A549 (cell line): Measurements from ENCODE around the gene ADORA2B. TPM values are rescaled to one million over a fixed set of nuclear protein-coding genes. Genes with fewer than 3 reads are reported as not detected.
A peak's percentile ranks its signal among the peaks of the same experiment; 100 is the strongest.

Source experiments
- ATAC-seq, 2 experiments: fragments of 200-7000 bp in 1 of 2; fragments of >200 bp in 1 of 2; cut with Nextera tagmentation in 1 of 2; cut with Tn5 transposase in 1 of 2; 3 replicates each; pipeline versions ENCODE4 v1.8.0 to v1.9.1; 2018 to 2020; ENCODE audit warnings: mild to moderate bottlenecking in 1 of 2, moderate library complexity in 1 of 2
- CTCF ChIA-PET: fragments of 300-600 bp; sonication (Branson Sonifier 250); formaldehyde crosslinking; extraction: SDS; loops from one replicate; lab custom pipeline; 2021; ENCODE audit warnings: antibody characterized with exemption, inconsistent platforms; lab: Yijun Ruan, JAX
- POLR2A ChIA-PET: fragments of 350-600 bp; formaldehyde crosslinking; extraction: SDS; loops from one replicate; lab custom pipeline; 2021; ENCODE audit warnings: antibody characterized with exemption, inconsistent platforms; lab: Yijun Ruan, JAX
- DNase-seq, 2 experiments: peaks; one replicate each; pipeline versions ENCODE4 v3.0.0 to v3.0.0-alpha.2; 2011 to 2016; ENCODE audit warnings: low read depth in 1 of 2, low spot score in 1 of 2
- FAIRE-seq: peaks from 2 replicates; lab custom pipeline; 2011; peaks lifted over from hg19 to GRCh38; lab: Jason Lieb, UNC
- H3K27ac ChIP-seq, 2 experiments: fragments of >200 bp; sonication (Bioruptor Twin); formaldehyde crosslinking; 3 replicates each; pipeline ENCODE4 v1.5.1; 2016 to 2017
- H3K4me1 ChIP-seq: fragments of >200 bp; sonication (Bioruptor Twin); formaldehyde crosslinking; 3 replicates; pipeline ENCODE4 v1.6.1; 2016
- H3K4me2 ChIP-seq: fragments of >200 bp; sonication (Bioruptor Twin); formaldehyde crosslinking; 3 replicates; pipeline ENCODE4 v1.6.1; 2016
- H3K4me3 ChIP-seq: fragments of >200 bp; sonication (Bioruptor Twin); formaldehyde crosslinking; 3 replicates; pipeline ENCODE4 v1.5.1; 2016
- H3K9me3 ChIP-seq: fragments of >200 bp; sonication (Bioruptor Twin); formaldehyde crosslinking; 3 replicates; pipeline ENCODE4 v1.6.1; 2016
- ATOH8 ChIP-seq: fragments of 250-450 bp; sonication (Bioruptor Pico); IDR thresholded peaks from 2 replicates; pipeline ENCODE4 v1.5.0; 2020; ENCODE audit warnings: low read depth, mild to moderate bottlenecking, moderate library complexity
- CBX2 ChIP-seq: fragments of 200-600 bp; sonication (generic); IDR thresholded peaks from 2 replicates; pipeline ENCODE4 v1.6.1; 2016; ENCODE audit warnings: low read depth, mild to moderate bottlenecking, borderline replicate concordance
- CHD2 ChIP-seq: fragments of 150-350 bp; IDR thresholded peaks from 2 replicates; pipeline ENCODE4 v1.6.1; 2014; ENCODE audit warnings: low read length; ENCODE audit not compliant: partially characterized antibody
- EP300 ChIP-seq, 2 experiments: fragments of >200 bp; sonication (Bioruptor Twin); formaldehyde crosslinking; IDR thresholded peaks; 2 replicates in 1 of 2; 3 replicates in 1 of 2; pipeline ENCODE4 v1.6.1; 2016 to 2017
- FOSB ChIP-seq: fragments of 250-450 bp; sonication (Bioruptor Pico); IDR thresholded peaks from 2 replicates; pipeline ENCODE4 v1.5.0; 2020; ENCODE audit warnings: mild to moderate bottlenecking, moderate library complexity
- FOSL2 ChIP-seq, 2 experiments: fragments of 450-650 bp in 1 of 2; fragments of >200 bp in 1 of 2; sonication (Bioruptor Twin) in 1 of 2; formaldehyde crosslinking; IDR thresholded peaks; 2 replicates each; pipeline versions ENCODE4 v1.5.0 to v1.6.1; 2016 to 2020; ENCODE audit warnings: mild to moderate bottlenecking in 1 of 2, moderate library complexity in 1 of 2
- HMGXB4 ChIP-seq: fragments of 250-450 bp; sonication (Bioruptor Pico); IDR thresholded peaks from 2 replicates; pipeline ENCODE4 v1.5.0; 2021; ENCODE audit warnings: mild to moderate bottlenecking, moderate library complexity, borderline replicate concordance
- HOXA7 ChIP-seq: fragments of 250-450 bp; sonication (Bioruptor Pico); IDR thresholded peaks from 2 replicates; pipeline ENCODE4 v1.5.0; 2020; ENCODE audit warnings: mild to moderate bottlenecking, moderate library complexity
- JUNB ChIP-seq: fragments of >200 bp; sonication (Bioruptor Twin); formaldehyde crosslinking; IDR thresholded peaks from 2 replicates; pipeline ENCODE4 v1.6.1; 2016
- MAFK ChIP-seq: fragments of 450-650 bp; IDR thresholded peaks from 2 replicates; pipeline ENCODE4 v1.6.1; 2014; ENCODE audit not compliant: partially characterized antibody
- NFE2L2 ChIP-seq: fragments of 150-350 bp; conservative IDR thresholded peaks from 2 replicates; pipeline ENCODE4 v1.6.1; 2014; ENCODE audit warnings: low read length
- NPAS2 ChIP-seq: fragments of 250-450 bp; sonication (Bioruptor Pico); IDR thresholded peaks from 2 replicates; pipeline ENCODE4 v1.8.0; 2022; ENCODE audit warnings: mild to moderate bottlenecking, moderate library complexity, borderline replicate concordance
- NR3C1 ChIP-seq: fragments of >200 bp; sonication (Bioruptor Twin); formaldehyde crosslinking; IDR thresholded peaks from 3 replicates; pipeline ENCODE4 v1.6.1; 2017
- PHF8 ChIP-seq: fragments of 200-600 bp; sonication (generic); IDR thresholded peaks from 2 replicates; pipeline ENCODE4 v1.6.1; 2016; ENCODE audit warnings: low read depth, mild to moderate bottlenecking, antibody characterized with exemption, moderate library complexity, borderline replicate concordance
- RARB ChIP-seq: fragments of 250-450 bp; sonication (Bioruptor Pico); IDR thresholded peaks from 2 replicates; pipeline ENCODE4 v1.8.0; 2021; ENCODE audit warnings: mild to moderate bottlenecking, moderate library complexity
- RCOR1 ChIP-seq: fragments of 150-350 bp; IDR thresholded peaks from 2 replicates; pipeline ENCODE4 v1.6.1; 2014; ENCODE audit warnings: antibody characterized with exemption, low read length, low read depth
- RNF2 ChIP-seq: fragments of 200-600 bp; sonication (generic); IDR thresholded peaks from 2 replicates; pipeline ENCODE4 v1.6.1; 2016; ENCODE audit warnings: low read depth, mild to moderate bottlenecking, antibody characterized with exemption, moderate library complexity, borderline replicate concordance
- TP53 ChIP-seq: fragments of 250-450 bp; sonication (Bioruptor Pico); IDR thresholded peaks from 2 replicates; pipeline ENCODE4 v1.5.0; 2021; ENCODE audit warnings: mild to moderate bottlenecking, moderate library complexity
- ZC3H11A ChIP-seq: fragments of 450-650 bp; IDR thresholded peaks from 2 replicates; pipeline ENCODE4 v1.6.1; 2014; ENCODE audit warnings: antibody characterized with exemption, mild to moderate bottlenecking
- ZNF302 ChIP-seq: fragments of 250-450 bp; sonication (Bioruptor Pico); IDR thresholded peaks from 2 replicates; pipeline ENCODE4 v1.9.0; 2021; ENCODE audit warnings: inconsistent platforms, mild to moderate bottlenecking, moderate library complexity
- ZSCAN20 ChIP-seq: fragments of 250-450 bp; sonication (Bioruptor Pico); IDR thresholded peaks from 2 replicates; pipeline ENCODE4 v1.8.0; 2022; ENCODE audit warnings: mild to moderate bottlenecking, moderate library complexity
- whole genome bisulfite sequencing: methylation state at CpG from one replicate; pipeline ENCODE4 v1.1.6; 2017; ENCODE audit errors: missing lambda C conversion rate; 5-methylcytosine and 5-hydroxymethylcytosine counted together
- polyA plus RNA-seq, 4 experiments: library from polyadenylated mRNA; depleted of rRNA in 3 of 4; stranded (reverse); fragments of >200 nt; fragmentation: RNase III in 1 of 4; extraction: RNeasy Plus Mini Kit Qiagen cat#74134 plus additional on column Dnase treatment in 1 of 4; gene quantifications; 2 replicates in 3 of 4; 3 replicates in 1 of 4; pipeline ENCODE4 v1.2.3, GENCODE V29; 2011 to 2017

ADORA2B gene
- polyA plus RNA-seq, 2 of the 4 experiments (the other 2 are of a cell fraction), result 5.7 to 10.2 TPM

GRCh38 chr17:15955793-15956541 is 11.0 kb downstream of the ADORA2B start:
- 79% methylated on average over 14 of the region's 14 CpGs for WGBS
- ChIA-PET POLR2A (no interaction called here), CTCF (interaction anchor here (8.2 kb wide), 1 partner anchor 11 kb away, joined by 72 read pairs; the partner anchor contains the start of gene ADORA2B)
- peak overlapping the region in 1 of 2 experiments; percentile 36; a peak in 1 of 6 replicates for H3K27ac ChIP-seq
- no peak overlapping the region for H3K4me3 ChIP-seq
- H3K4me1 ChIP-seq, result peaks cover 34% of the 10 kb centered on the region
- FAIRE-seq, result no peak
- H3K4me2 ChIP-seq, result no peak overlapping the region
- ATAC-seq, result no peak
- no peak for TF ChIP-seq NR3C1
- no peak for TF ChIP-seq EP300 (IDR thresholded peaks at IDR 0.05)
- TF ChIP-seq ZNF302 (CRISPR knock-in tag), result no peak
- no peak for TF ChIP-seq RCOR1
- TF ChIP-seq ZC3H11A, result no peak
- no peak for TF ChIP-seq HOXA7
- TF ChIP-seq NFE2L2, result no peak
- TF ChIP-seq CHD2, result no peak
- TF ChIP-seq RARB (CRISPR knock-in tag), result no peak
- no peak for TF ChIP-seq JUNB
- TF ChIP-seq RNF2, result no peak
- no peak for TF ChIP-seq PHF8
- no peak for TF ChIP-seq CBX2
- TF ChIP-seq TP53 (CRISPR knock-in tag), result no peak
- no peak for TF ChIP-seq FOSB
- no peak for TF ChIP-seq ATOH8 (CRISPR knock-in tag)
- TF ChIP-seq ZSCAN20 (CRISPR knock-in tag), result no peak
- no peak for TF ChIP-seq HMGXB4
- DNase-seq, result no peak
- no peaks in the 10 kb centered on the region for H3K9me3 ChIP-seq

- H3K9me3 ChIP-seq, result no peaks in the 10 kb centered on the region
- no peak overlapping the region for H3K4me2 ChIP-seq
- ATAC-seq (no peak), FAIRE-seq (no peak), DNase-seq (no peak)
- POLR2A ChIA-PET, result no interaction called here
- TF ChIP-seq FOSL2 (IDR thresholded peaks at IDR 0.05) (no peak), FOSL2 (CRISPR knock-in tag; IDR thresholded peaks at IDR 0.05) (0 out of 2 replicates have a peak, but pooled peaks have one; percentile 4), MAFK (peak; percentile 3), NPAS2 (CRISPR knock-in tag) (no peak)
- H3K4me3 ChIP-seq, result no peak overlapping the region
- CTCF ChIA-PET, result interaction anchor here (1.9 to 8.2 kb wide), 2 partner anchors 12 to 42 kb away, joined by 6 to 72 read pairs; partner anchors contain the start of genes ADORA2B, TTC19 and ZSWIM7
- 82% methylated on average over 6 of the region's 6 CpGs for WGBS
- H3K4me1 ChIP-seq, result peaks cover 38% of the 10 kb centered on the region
- peak overlapping the region; percentile 4 to 58; a peak in 4 of 6 replicates for H3K27ac ChIP-seq
Measured at GRCh38 chr17:15957206-15957605, 12.3 kb downstream of the ADORA2B start.
